ENCODE results near the gene SKAP2. TPM values are rescaled to one million over a fixed set of nuclear protein-coding genes. Genes with fewer than 3 reads are reported as not detected.

The SKAP2 gene
- total RNA-seq, 1 experiment from 2014 or later = 30.7 TPM

- no peaks in the 10 kb centered on the region for H3K36me3 ChIP-seq (ENCODE audit: control insufficient read depth in 1 of 2, insufficient read depth in 2 of 2, low read length in 2 of 2)
- ATAC-seq (no peak), DNase-seq (ENCODE audit: low read depth, low spot score) (no peak)
- no peaks in the 10 kb centered on the region for H3K27me3 ChIP-seq (ENCODE audit: insufficient read depth, low read length)
- H4K20me1 ChIP-seq (ENCODE audit: insufficient read depth) = no peaks in the 10 kb centered on the region
- H3K4me3 ChIP-seq (replicated peaks in 1 of 2; ENCODE audit: low read depth in 1 of 2, low read length in 2 of 2) = no peak overlapping the region
- no peaks in the 10 kb centered on the region for H3K79me2 ChIP-seq (ENCODE audit: insufficient read depth, low read length)
- BruUV-seq (replicated peaks) = no TSS peak
- intact Hi-C loops (cut with micrococcal nuclease) = no loop called here
- POLR2A ChIA-PET = no interaction called here
- RAD21 ChIA-PET (ENCODE audit: low non-redundant PET in 1 of 2, low total read pairs in 2 of 2, uncharacterized antibody in 2 of 2, unreplicated experiment in 2 of 2) = no interaction called here
- no peak overlapping the region for H2AFZ ChIP-seq (ENCODE audit: low read depth, low read length, poor library complexity, severe bottlenecking)
- CTCF ChIA-PET = interaction anchor here (0.5 kb wide), 1 partner anchor 71 kb away, joined by 4 read pairs; no protein-coding TSS in a partner anchor
- TF ChIP-seq ELF1 (IDR thresholded peaks at IDR 0.05; ENCODE audit: borderline replicate concordance, low read depth) (no peak), JUND (IDR thresholded peaks at IDR 0.05) (no peak), TCF7L2 (IDR thresholded peaks at IDR 0.05; ENCODE audit: borderline replicate concordance, extremely low read depth, insufficient read depth, insufficient read length) (no peak), SP1 (IDR thresholded peaks at IDR 0.05; ENCODE audit: low read depth) (no peak), POLR2AphosphoS5 (IDR thresholded peaks at IDR 0.05; ENCODE audit: low read depth, low read length) (no peak)
- TF ChIP-seq, protein P1, sequence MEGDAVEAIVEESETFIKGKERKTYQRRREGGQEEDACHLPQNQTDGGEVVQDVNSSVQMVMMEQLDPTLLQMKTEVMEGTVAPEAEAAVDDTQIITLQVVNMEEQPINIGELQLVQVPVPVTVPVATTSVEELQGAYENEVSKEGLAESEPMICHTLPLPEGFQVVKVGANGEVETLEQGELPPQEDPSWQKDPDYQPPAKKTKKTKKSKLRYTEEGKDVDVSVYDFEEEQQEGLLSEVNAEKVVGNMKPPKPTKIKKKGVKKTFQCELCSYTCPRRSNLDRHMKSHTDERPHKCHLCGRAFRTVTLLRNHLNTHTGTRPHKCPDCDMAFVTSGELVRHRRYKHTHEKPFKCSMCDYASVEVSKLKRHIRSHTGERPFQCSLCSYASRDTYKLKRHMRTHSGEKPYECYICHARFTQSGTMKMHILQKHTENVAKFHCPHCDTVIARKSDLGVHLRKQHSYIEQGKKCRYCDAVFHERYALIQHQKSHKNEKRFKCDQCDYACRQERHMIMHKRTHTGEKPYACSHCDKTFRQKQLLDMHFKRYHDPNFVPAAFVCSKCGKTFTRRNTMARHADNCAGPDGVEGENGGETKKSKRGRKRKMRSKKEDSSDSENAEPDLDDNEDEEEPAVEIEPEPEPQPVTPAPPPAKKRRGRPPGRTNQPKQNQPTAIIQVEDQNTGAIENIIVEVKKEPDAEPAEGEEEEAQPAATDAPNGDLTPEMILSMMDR (IDR thresholded peaks at IDR 0.05 in 2 of 3, conservative IDR thresholded peaks at IDR 0.05 in 1 of 3; ENCODE audit: borderline replicate concordance in 1 of 3, insufficient read depth in 1 of 3, low read depth in 2 of 3, low read length in 2 of 3) = no peak
- TF ChIP-seq, protein P2, sequence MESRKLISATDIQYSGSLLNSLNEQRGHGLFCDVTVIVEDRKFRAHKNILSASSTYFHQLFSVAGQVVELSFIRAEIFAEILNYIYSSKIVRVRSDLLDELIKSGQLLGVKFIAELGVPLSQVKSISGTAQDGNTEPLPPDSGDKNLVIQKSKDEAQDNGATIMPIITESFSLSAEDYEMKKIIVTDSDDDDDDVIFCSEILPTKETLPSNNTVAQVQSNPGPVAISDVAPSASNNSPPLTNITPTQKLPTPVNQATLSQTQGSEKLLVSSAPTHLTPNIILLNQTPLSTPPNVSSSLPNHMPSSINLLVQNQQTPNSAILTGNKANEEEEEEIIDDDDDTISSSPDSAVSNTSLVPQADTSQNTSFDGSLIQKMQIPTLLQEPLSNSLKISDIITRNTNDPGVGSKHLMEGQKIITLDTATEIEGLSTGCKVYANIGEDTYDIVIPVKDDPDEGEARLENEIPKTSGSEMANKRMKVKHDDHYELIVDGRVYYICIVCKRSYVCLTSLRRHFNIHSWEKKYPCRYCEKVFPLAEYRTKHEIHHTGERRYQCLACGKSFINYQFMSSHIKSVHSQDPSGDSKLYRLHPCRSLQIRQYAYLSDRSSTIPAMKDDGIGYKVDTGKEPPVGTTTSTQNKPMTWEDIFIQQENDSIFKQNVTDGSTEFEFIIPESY (IDR thresholded peaks at IDR 0.05; ENCODE audit: extremely low read depth, insufficient replicate concordance, low read length) = no peak
- no peak overlapping the region for H3K9ac ChIP-seq (ENCODE audit: low read length)
- no peaks in the 10 kb centered on the region for H3K9me3 ChIP-seq (ENCODE audit: control insufficient read depth in 1 of 2, insufficient read depth in 1 of 2, low read depth in 1 of 2, low read length in 2 of 2)
- no peak overlapping the region for H3K4me2 ChIP-seq (ENCODE audit: low read length)
- no peak overlapping the region for H3K27ac ChIP-seq (ENCODE audit: low read depth, low read length)
- H3K9me2 ChIP-seq (ENCODE audit: insufficient read depth) = no peaks in the 10 kb centered on the region
- peaks cover 0 to 9% of the 10 kb centered on the region in 2 experiments; a peak in 2 of 4 replicates for H3K4me1 ChIP-seq (ENCODE audit: control insufficient read depth in 1 of 2, insufficient read depth in 2 of 2, low read length in 2 of 2)
Observed at GRCh38 chr7:26646336-26647048, 217.9 kb downstream of the SKAP2 start.
